Jurkat, Clone E6-1 (cell line): ENCODE results near the gene HAL. TPM values are rescaled to one million over a fixed set of nuclear protein-coding genes. Genes with fewer than 3 reads are reported as not detected.
A peak's percentile ranks its signal among the peaks of the same experiment; 100 is the strongest.

Source experiments
- DNase-seq: peaks from one replicate; pipeline ENCODE4 v3.0.0-alpha.2; 2011; ENCODE audit warnings: low read depth, low spot score
- H3K4me3 ChIP-seq: 2 replicates; pipeline ENCODE4 v1.5.1; 2011; ENCODE audit warnings: mild to moderate bottlenecking, low read length, control low read depth, moderate library complexity
- polyA plus RNA-seq: library from polyadenylated mRNA; unstranded; fragments of >200 nt; gene quantifications from one replicate; pipeline ENCODE4 v1.2.1, GENCODE V29; 2012; ENCODE audit warnings: missing spikeins; ENCODE audit not compliant: insufficient read length, insufficient read depth

HAL gene
- polyA plus RNA-seq, result 0.39 TPM

GRCh38 chr12:95996034-95996658 lies at the start of gene HAL:
TSS of gene HAL (minus strand) at chr12:95996344. CDS start at chr12:95995910, 434 bp downstream.
- no peak for DNase-seq
- H3K4me3 ChIP-seq, result no peak within 1 kb of the TSS

GRCh38 chr12:96045566-96045965 lies 49.4 kb upstream of the HAL start:
- no peak overlapping the region for H3K4me3 ChIP-seq
- DNase-seq, result no peak

- no peak for DNase-seq
- no peak overlapping the region for H3K4me3 ChIP-seq
Observed at GRCh38 chr12:96044943-96045290, 48.8 kb upstream of the HAL start.

- no peak for DNase-seq
- H3K4me3 ChIP-seq, result no peak overlapping the region
Observed at GRCh38 chr12:96044017-96044942, 48.1 kb upstream of the HAL start.

- DNase-seq, result no peak
- H3K4me3 ChIP-seq, result no peak overlapping the region
Observed at GRCh38 chr12:96041181-96041580, 45.0 kb upstream of the HAL start.

GRCh38 chr12:96040305-96041133 lies 44.4 kb upstream of the HAL start:
- no peak for DNase-seq

GRCh38 chr12:96039516-96039915 lies 43.4 kb upstream of the HAL start:
- H3K4me3 ChIP-seq, result no peak overlapping the region
- no peak for DNase-seq

More at GRCh38 chr12:96040305-96041133, 44.4 kb upstream of the HAL start:
- H3K4me3 ChIP-seq, result no peak overlapping the region

- H3K4me3 ChIP-seq, result no peak overlapping the region
- DNase-seq, result no peak
Observed at GRCh38 chr12:96036765-96037455, 40.8 kb upstream of the HAL start.

- peak; percentile 99 for DNase-seq
- H3K4me3 ChIP-seq, result peak within 1 kb of the TSS; percentile 93
Observed at GRCh38 chr12:96035283-96036236, 39.4 kb upstream of the HAL start, which contains the start of gene LTA4H. TSS of gene LTA4H (minus strand) at chr12:96035587. CDS start at chr12:96035519, 68 bp downstream.

GRCh38 chr12:96034621-96035282 lies 38.6 kb upstream of the HAL start:
- H3K4me3 ChIP-seq, result peak overlapping the region; percentile 93
- DNase-seq, result no peak

GRCh38 chr12:96033549-96034389 lies 37.6 kb upstream of the HAL start:
- H3K4me3 ChIP-seq, result no peak overlapping the region
- DNase-seq, result no peak

GRCh38 chr12:96029826-96030225 lies 33.7 kb upstream of the HAL start:
- no peak for DNase-seq

GRCh38 chr12:96028538-96028937 lies 32.4 kb upstream of the HAL start:
- DNase-seq, result no peak
- H3K4me3 ChIP-seq, result no peak overlapping the region

More at GRCh38 chr12:96029826-96030225, 33.7 kb upstream of the HAL start:
- no peak overlapping the region for H3K4me3 ChIP-seq

- no peak for DNase-seq
Observed at GRCh38 chr12:96026331-96026730, 30.2 kb upstream of the HAL start.

GRCh38 chr12:96025518-96025917 lies 29.4 kb upstream of the HAL start:
- H3K4me3 ChIP-seq, result no peak overlapping the region
- DNase-seq, result no peak

More at GRCh38 chr12:96026331-96026730, 30.2 kb upstream of the HAL start:
- H3K4me3 ChIP-seq, result no peak overlapping the region

GRCh38 chr12:96020314-96021003 lies 24.3 kb upstream of the HAL start:
- no peak overlapping the region for H3K4me3 ChIP-seq
- no peak for DNase-seq
